GM18870 (cell line): Measurements from ENCODE around the gene SPATA33.

Source experiments
- ATAC-seq: cut with Tn5 transposase; IDR thresholded peaks from one replicate; pipeline ENCODE4 v1.9.1; 2021; ENCODE audit warnings: moderate library complexity; ENCODE audit not compliant: unreplicated experiment

The SPATA33 gene

DNA sequence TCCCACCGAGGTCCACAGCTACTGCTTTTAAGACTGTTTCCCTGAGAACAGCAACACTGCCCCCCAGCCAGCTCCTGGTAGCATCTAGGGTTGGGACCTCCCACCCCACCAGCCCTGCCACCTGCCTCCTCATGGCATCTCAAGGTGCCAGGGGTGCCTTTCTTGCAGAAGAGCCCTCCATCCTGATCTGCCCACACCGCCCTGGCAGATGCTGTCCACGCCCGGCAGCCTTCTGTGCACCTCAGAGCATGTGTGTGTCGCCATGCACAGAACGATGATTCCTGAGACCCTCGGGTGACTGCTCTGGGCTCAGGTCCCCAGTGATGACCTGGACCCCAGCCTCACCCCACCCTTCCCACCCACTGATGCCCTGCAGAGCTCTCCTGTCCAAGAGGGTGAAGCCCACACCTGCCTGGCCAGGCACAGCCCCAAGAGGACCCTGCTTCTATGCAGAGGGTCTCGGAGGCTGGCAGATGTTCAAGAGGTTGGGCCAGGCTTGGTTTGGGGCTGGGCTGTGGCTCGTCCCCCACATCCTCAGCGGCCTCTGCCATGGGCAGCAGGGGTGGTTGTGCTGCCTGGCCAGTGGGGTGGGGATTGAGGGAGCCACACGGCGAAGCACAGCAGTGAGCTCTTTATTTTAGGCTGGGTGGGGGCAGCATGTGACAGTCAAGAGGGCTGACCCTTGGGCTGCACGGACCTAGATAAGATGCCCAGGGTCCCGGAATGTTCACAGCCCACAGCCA is 49.1 kb downstream of the SPATA33 start:
- ATAC-seq = no peak

GRCh38 chr16:89707695-89708094 is 50.1 kb downstream of the SPATA33 start:
- no peak for ATAC-seq

DNA sequence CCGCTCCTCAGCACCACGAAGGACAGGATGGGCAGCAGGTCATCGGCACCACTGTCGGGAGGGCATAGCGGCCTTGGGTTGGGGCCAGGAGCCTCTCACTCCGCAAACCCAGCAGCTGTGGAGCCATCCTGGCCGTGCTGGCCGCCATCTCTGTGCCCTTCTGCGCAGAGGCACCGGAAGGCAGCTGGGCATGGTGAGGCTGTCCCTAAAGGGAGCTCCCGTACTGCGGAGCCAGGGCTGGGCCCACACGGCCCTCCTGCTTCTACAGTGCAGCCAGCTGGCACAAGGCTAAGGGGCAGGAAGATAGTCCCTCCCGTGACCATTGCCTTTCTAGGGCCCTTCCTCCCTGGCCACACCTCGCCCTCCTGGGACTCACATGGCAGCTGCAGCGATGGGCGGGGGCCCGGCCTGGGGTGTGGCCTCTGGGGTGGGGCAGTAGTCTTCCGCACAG is 50.9 kb downstream of the SPATA33 start:
- ATAC-seq = no peak

DNA sequence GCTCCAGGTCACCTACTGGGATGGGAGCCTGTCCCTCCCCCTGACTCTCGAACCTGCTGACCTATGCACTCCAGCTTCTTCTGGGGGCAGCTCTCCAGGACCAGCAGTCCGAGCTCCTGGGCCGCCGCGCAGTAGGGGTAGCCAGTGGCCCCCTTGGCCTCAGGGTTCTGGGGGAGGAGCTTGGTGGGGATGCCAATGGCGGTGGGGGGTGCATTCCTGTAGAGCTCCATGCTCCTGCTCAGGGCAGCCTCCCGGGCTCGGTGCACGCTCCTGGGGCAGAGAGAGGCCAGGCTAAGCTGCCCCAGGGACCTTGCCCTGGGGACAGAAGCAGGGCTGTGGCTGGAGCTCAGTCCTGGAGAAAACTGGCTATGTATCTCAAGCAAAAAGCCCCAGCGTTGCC is 51.5 kb downstream of the SPATA33 start:
- no peak for ATAC-seq

DNA sequence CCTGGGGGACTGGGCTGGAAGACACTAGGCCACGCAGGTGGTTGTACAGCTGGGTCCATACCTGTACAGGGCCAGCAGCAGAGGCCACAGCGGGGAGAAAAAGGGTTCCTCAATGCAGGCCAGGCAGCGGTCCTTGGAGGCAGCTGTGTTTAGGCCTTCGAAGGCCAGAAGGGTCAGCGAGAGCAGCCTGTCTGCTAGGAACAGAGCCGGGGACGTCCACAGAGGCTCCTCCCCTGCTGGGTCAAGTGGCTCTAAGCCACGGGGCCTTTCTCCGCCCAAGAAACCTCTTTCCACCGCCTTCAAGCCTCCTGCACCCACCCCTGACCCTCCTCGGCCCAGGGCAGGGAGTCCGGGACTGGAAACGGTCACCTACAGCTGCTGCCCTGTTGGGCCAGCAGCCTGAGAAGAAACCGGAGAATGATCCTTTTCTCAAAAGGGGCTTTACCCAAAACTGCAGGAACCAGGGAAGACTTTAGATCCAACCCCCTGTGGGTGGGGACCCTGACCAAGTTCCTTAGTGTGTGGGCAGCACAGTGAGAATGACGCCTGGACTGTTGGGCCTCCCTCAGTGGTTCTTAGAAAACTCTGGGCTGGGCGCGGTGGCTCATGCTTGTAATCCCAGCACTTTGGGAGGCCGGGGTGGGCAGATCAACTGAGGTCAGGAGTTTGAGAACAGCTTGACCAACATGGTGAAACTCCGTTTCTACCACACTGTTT is 52.2 kb downstream of the SPATA33 start:
- no peak for ATAC-seq

- ATAC-seq = no peak
These were observed 53.3 kb downstream of the SPATA33 start for GRCh38 chr16:89710709-89711564.

GRCh38 chr16:89711601-89712273 is 54.1 kb downstream of the SPATA33 start:
- no peak for ATAC-seq

- ATAC-seq = no peak
These were observed 54.7 kb downstream of the SPATA33 start for GRCh38 chr16:89712274-89712781.

- ATAC-seq = no peak
These were observed 58.9 kb downstream of the SPATA33 start for GRCh38 chr16:89716493-89716892.

DNA sequence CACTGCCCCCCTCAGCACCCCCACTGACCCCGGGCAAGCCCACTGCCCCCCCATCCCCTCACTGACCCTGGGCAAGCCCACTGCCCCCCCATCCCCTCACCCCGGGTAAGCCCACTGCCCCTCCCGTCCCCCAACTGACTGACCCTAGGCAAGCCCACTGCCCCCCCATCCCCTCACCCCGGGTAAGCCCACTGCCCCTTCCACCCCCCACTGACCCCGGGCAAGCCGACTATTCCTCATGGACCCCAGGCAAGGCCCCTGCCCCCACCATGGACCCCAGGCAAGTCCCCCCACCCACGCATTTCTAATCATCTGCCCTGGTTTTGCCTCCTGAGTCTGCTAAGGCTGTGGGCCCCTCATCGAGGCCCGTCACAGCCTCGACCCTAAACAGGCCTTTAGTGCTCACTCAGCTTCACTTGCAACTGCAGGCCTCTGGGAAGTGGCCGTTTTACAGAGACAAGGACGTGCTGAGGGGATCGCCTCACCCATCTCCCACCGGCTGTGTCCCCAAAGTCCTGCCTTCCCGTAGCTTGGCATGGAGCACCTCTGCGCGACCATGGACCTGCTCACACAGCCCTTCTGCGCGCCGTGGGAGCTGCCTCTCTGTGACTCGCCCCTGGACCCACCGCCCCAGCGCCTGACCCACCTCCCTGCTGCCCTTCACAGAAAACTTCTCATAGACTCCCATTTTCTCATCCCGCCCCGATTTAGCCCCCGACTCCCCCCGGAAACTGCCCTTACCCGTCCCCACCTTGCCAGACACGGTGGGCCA is 59.5 kb downstream of the SPATA33 start:
- ATAC-seq = no peak

DNA sequence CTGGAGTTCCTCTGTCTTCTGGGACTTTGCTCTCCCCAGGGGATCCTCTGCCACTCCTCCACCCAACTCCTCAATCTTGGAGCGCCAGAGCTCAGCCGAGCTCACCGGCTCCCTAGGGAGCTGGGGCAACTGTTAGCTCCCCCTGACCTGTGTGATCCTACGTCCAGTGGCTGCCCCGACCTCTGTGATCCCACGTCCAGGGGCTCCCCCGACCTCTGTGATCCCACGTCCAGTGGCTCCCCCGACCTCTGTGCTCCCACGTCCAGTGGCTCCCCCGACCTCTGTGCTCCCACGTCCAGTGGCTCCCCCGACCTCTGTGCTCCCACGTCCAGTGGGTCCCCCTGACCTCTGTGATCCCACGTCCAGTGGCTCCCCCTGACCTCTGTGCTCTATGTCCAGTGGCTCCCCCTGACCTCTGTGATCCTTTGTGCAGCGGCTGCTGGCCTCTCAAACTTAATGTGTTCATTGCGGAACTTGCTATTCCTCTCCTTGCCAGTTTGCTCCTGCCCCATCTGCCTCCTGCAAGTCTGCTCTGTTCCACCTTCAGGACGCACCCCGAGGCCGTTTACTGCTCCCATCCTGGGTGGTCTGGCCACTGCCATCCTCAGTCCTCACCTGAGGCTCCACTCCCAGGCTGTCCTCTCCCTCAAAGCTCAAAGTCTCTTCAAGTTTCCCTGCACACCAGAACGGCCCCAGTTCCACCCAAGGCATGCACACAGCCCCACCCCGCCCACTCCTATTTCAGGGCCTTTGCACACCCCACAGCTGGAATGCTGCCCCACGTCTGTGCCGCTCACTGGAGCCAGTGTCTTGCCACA is 60.3 kb downstream of the SPATA33 start:
- no peak for ATAC-seq
